Right lobe of liver (tissue), 6 donors: ENCODE data around the gene TCP1. TPM values are rescaled to one million over a fixed set of nuclear protein-coding genes. Genes with fewer than 3 reads are reported as not detected.
"Not testable (repeated sequence)": the region's sequence is repeated elsewhere in the genome, so short reads cannot be mapped to it uniquely, and the experiment has no call there.

Source experiments
- ATAC-seq, 4 donors: fragments of 200-7000 bp; cut with Tn5 transposase; one replicate each; pipeline ENCODE4 v1.9.1; 2020; ENCODE audit warnings: mild to moderate bottlenecking in 4 of 4, moderate library complexity in 4 of 4
- DNase-seq, 3 donors: peaks; one replicate each; pipeline ENCODE4 v3.0.0-alpha.2; 2020
- H3K27ac ChIP-seq, 3 donors: fragments of 200-600 bp; one replicate each; pipeline ENCODE4 v1.8.0; 2022
- H3K27me3 ChIP-seq, 2 donors: fragments of 200-600 bp; one replicate each; pipeline ENCODE4 v1.8.0; 2022
- H3K36me3 ChIP-seq, 4 donors: fragments of 200-600 bp; sonication (generic) in 1 of 4; one replicate each; pipeline versions ENCODE4 v1.5.1 to v1.8.0; 2017 to 2022; ENCODE audit warnings: control low read depth in 1 of 4
- H3K4me1 ChIP-seq, 4 donors: fragments of 200-600 bp; sonication (generic) in 1 of 4; one replicate each; pipeline versions ENCODE4 v1.5.1 to v1.8.0; 2017 to 2022; ENCODE audit warnings: control low read depth in 1 of 4
- H3K4me3 ChIP-seq, 3 donors: fragments of 200-600 bp; one replicate each; pipeline ENCODE4 v1.8.0; 2022
- H3K9me3 ChIP-seq, 4 donors: fragments of 200-600 bp; sonication (generic) in 1 of 4; one replicate each; pipeline versions ENCODE4 v1.5.1 to v1.8.0; 2017 to 2022; ENCODE audit warnings: control low read depth in 1 of 4
- POLR2A ChIP-seq: fragments of 450-650 bp; IDR thresholded peaks from one replicate; pipeline ENCODE4 v1.6.1; 2017; ENCODE audit warnings: antibody characterized with exemption, mild to moderate bottlenecking
- WGBS: methylation state at CpG from one replicate; pipeline ENCODE4 v1.1.6; 2018; ENCODE audit warnings: low coverage, low lambda C conversion rate; ENCODE audit not compliant: insufficient coverage; ENCODE audit errors: missing lambda C conversion rate; 5-methylcytosine and 5-hydroxymethylcytosine counted together
- intact Hi-C, 2 donors: fragments of 100-400 bp; cut with DNase I; formaldehyde crosslinking; loops; one replicate each; pipeline versions ENCODE4 v1.11.2 to v1.14.1; 2022
- total RNA-seq, 6 experiments: library from RNA; depleted of rRNA in 2 of 6; stranded (reverse); fragments of >200 nt in 2 of 6; fragmentation: NEBNext Ultra II Directional in 3 of 6; extraction: Animal tissue kit (Norgen Biotek cat#: 25700) in 3 of 6; gene quantifications; one replicate each; pipeline versions ENCODE4 v1.1.0 to v1.2.4, GENCODE V29; 2016 to 2023
- TF ChIP-seq, protein P1 (sequence below), 4 donors: fragments of 200-600 bp in 3 of 4; fragments of 450-650 bp in 1 of 4; IDR thresholded peaks; one replicate each; pipeline versions ENCODE4 v1.5.1 to v1.8.0; 2016 to 2022; ENCODE audit warnings: antibody characterized with exemption in 4 of 4, mild to moderate bottlenecking in 2 of 4
- donor health status: DM: no; HTN: yes; CAD: no.
- donor health status: DM: no; HTN: no; CAD: no.
- donor health status: DM: no; HTN: no; CAD: no.
- donor health status: DM: no; HTN: yes; CAD: no.
- donor health status: DM: no; HTN: yes; CAD: no.

TCP1 gene
- total RNA-seq, 6 experiments from 2014 or later = 50.4 to 97.1 (median 77.8) TPM

DNA sequence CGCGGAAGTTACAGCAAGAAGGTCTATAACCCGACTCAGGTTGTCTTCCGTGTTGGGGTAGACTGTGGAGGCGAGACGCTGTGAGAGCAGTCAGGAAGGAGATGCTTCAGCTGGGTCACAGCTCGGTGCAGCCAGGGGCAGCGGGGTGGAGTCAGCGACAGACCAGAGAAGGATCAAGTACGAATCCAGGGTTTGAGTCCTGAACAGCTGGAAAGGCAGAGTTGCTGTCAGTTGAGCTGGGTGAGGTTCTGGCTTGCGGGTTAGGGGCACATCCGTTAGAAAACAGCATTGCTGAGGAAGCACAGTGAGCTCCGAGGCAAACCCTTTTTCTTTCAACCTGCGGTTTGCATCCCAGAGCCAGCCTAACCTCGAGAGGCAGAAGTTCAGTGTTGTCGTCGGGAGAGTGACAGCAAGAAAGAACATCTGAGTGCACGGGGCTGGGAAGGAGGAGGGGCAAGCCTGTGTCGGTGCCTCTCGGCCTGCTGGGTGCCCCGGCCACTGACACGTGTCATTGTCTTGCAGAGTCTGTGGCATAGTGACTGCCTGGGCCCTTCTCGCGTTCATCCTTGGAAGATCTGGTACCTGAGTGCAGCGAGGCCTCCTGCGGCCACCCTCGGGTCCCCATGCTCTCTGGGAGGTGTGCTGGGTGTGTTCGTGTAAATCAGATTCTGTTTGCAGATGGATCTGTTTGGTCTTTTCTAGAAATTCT lies 30.7 kb upstream of the TCP1 start:
- peak in 2 of 4 donors; percentile 7 to 17 for ATAC-seq
- TF ChIP-seq POLR2A = no peak
- TF ChIP-seq, protein P1, sequence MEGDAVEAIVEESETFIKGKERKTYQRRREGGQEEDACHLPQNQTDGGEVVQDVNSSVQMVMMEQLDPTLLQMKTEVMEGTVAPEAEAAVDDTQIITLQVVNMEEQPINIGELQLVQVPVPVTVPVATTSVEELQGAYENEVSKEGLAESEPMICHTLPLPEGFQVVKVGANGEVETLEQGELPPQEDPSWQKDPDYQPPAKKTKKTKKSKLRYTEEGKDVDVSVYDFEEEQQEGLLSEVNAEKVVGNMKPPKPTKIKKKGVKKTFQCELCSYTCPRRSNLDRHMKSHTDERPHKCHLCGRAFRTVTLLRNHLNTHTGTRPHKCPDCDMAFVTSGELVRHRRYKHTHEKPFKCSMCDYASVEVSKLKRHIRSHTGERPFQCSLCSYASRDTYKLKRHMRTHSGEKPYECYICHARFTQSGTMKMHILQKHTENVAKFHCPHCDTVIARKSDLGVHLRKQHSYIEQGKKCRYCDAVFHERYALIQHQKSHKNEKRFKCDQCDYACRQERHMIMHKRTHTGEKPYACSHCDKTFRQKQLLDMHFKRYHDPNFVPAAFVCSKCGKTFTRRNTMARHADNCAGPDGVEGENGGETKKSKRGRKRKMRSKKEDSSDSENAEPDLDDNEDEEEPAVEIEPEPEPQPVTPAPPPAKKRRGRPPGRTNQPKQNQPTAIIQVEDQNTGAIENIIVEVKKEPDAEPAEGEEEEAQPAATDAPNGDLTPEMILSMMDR (IDR thresholded peaks at IDR 0.05) = no peak
- no peak overlapping the region for H3K4me3 ChIP-seq
- intact Hi-C loops = no loop called here
- WGBS = 67% methylated on average over 14 of the region's 28 CpGs
- no peaks in the 10 kb centered on the region for H3K36me3 ChIP-seq
- no peaks in the 10 kb centered on the region for H3K9me3 ChIP-seq
- no peaks in the 10 kb centered on the region for H3K27me3 ChIP-seq
- DNase-seq = no peak
- no peak overlapping the region for H3K27ac ChIP-seq
- no peaks in the 10 kb centered on the region for H3K4me1 ChIP-seq

DNA sequence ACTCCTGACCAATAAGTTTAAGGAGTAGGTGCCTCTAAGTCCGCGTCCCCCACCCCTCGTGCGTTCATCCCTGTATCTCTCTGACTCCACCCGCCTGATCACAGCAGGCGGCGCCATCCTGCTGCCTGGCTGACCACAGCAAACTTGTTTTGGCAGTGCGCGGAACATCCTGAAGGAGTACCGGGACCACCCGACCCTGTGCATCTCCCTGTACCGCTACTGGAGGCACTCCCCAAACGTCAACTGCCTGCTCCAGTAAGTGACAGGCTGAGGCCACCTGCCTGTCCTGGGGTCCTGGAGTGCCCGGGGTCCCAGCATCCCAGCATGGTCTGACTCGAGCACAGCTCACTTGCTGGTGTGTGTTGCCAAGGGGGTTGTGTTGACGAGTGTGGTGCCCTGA lies 29.7 kb upstream of the TCP1 start:
- H3K4me1 ChIP-seq = no peaks in the 10 kb centered on the region
- no peaks in the 10 kb centered on the region for H3K27me3 ChIP-seq
- ATAC-seq = no peak
- no peak overlapping the region for H3K4me3 ChIP-seq
- H3K27ac ChIP-seq = no peak overlapping the region
- no peak for DNase-seq
- intact Hi-C loops = no loop called here
- H3K36me3 ChIP-seq = no peaks in the 10 kb centered on the region
- TF ChIP-seq POLR2A = no peak
- TF ChIP-seq, protein P1 (IDR thresholded peaks at IDR 0.05) = no peak
- 83% methylated on average over 7 of the region's 16 CpGs for WGBS
- no peaks in the 10 kb centered on the region for H3K9me3 ChIP-seq

DNA sequence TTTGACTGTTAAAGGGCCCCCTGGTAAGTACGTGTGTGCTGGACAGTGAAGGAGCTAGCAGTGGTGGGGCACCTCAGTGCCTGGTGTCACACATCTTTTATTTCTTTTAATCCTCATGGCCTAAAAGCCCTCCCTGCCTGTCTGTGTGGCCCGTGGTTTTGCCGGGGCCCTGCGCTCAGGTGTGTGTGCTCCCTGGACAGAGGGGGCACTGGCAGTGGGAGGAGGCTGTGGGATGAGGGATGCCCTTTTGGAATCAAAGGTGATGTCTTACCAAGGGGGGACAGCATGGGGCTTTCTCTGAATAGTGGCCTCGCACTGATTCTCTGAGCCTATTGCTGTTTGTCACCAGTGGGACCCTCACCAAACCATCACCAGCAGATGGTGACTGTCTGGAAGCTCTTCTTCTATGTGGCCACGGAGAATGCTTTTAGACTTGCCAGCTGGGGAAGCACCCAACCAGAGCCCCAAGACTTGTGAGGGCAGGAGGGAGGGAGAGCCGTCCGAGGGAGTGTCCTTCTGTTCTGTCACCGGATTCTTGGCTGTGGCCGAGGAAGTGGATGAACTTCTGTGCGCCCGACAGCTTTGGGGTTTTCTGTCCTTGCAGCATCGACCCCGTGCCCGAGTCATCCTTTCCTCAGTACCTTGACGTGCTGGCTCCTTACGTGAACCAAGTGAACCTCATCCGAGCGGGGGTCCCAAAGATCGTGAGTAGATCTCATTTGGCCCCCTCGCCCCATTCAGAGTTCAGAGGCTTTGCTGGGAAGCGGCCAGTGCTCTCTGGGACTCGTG lies 28.7 kb upstream of the TCP1 start:
- Histone ChIP-seq H3K9me3 (no peaks in the 10 kb centered on the region), H3K27me3 (no peaks in the 10 kb centered on the region), H3K4me1 (no peaks in the 10 kb centered on the region), H3K4me3 (no peak overlapping the region), H3K36me3 (no peaks in the 10 kb centered on the region), H3K27ac (no peak overlapping the region)
- 69% methylated on average over 12 of the region's 23 CpGs for WGBS
- ATAC-seq (no peak), DNase-seq (no peak)
- intact Hi-C loops = no loop called here
- TF ChIP-seq, protein P1 (IDR thresholded peaks at IDR 0.05) = no peak
- no peak for TF ChIP-seq POLR2A

DNA sequence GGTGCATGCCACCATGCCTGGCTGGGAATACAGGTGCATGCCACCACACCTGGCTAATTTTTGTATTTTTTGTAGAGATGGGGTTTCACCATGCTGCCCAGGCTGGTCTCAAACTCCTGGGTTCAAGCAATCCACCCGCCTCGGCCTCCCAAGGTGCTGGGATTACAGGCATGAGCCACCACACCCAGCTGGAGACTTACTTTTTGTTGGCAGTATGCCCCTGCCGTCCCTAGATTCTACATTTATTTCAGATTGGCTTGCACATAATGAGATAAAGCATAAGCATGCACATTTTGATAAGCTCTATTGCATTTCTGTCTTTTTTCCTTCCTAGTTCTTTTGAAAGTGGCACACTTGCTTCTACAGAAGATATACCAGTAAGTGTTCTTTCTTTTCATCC lies 27.4 kb upstream of the TCP1 start:
- intact Hi-C loops = not testable (repeated sequence)

DNA sequence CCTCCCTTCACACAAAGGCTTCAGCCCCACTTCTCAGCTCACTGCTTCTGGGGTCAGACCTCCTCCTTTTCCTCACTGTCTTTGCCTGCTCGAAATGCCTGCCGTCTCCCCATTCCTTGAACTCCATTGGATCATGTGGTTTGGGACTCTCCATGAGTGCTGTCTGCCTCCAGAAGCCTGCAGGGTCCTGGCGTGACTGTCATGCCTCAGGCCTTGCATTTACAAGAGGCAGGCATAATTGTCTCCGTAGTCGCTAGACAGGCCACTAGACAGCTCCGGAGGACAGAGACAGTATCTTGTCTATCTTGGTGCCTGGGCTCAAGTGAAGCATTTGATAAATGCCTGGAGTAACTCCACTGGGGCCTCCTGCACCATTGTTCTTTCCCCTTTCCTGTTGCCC lies 26.0 kb upstream of the TCP1 start:
- DNase-seq (no peak), ATAC-seq (no peak)
- TF ChIP-seq POLR2A = no peak
- TF ChIP-seq, protein P1 (IDR thresholded peaks at IDR 0.05) = no peak
- Histone ChIP-seq H3K9me3 (no peaks in the 10 kb centered on the region), H3K36me3 (no peaks in the 10 kb centered on the region), H3K27ac (no peak overlapping the region), H3K4me3 (no peak overlapping the region), H3K4me1 (no peaks in the 10 kb centered on the region), H3K27me3 (no peaks in the 10 kb centered on the region)
- 82% methylated on average over 5 of the region's 6 CpGs for WGBS
- intact Hi-C loops = no loop called here

More for the DNA sequence above, 27.4 kb upstream of the TCP1 start:
- H3K4me3 ChIP-seq, ATAC-seq, H3K27ac ChIP-seq, DNase-seq, H3K36me3 ChIP-seq, H3K4me1 ChIP-seq, H3K27me3 ChIP-seq, H3K9me3 ChIP-seq: not testable (repeated sequence)
- 11% methylated on average over 1 of the region's 3 CpGs for WGBS
